DMS53 treated with DMSO at 0.1 percent for 48 hours (cell line): ENCODE results near the gene POLDIP2.
A peak's percentile ranks its signal among the peaks of the same experiment; 100 is the strongest.

Source experiments
- DNase-seq: peaks from one replicate; lab custom pipeline; 2025; ENCODE audit not compliant: unreplicated experiment; lab: John Stamatoyannopoulos, UW

POLDIP2 gene, protein sequence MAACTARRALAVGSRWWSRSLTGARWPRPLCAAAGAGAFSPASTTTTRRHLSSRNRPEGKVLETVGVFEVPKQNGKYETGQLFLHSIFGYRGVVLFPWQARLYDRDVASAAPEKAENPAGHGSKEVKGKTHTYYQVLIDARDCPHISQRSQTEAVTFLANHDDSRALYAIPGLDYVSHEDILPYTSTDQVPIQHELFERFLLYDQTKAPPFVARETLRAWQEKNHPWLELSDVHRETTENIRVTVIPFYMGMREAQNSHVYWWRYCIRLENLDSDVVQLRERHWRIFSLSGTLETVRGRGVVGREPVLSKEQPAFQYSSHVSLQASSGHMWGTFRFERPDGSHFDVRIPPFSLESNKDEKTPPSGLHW

DNA sequence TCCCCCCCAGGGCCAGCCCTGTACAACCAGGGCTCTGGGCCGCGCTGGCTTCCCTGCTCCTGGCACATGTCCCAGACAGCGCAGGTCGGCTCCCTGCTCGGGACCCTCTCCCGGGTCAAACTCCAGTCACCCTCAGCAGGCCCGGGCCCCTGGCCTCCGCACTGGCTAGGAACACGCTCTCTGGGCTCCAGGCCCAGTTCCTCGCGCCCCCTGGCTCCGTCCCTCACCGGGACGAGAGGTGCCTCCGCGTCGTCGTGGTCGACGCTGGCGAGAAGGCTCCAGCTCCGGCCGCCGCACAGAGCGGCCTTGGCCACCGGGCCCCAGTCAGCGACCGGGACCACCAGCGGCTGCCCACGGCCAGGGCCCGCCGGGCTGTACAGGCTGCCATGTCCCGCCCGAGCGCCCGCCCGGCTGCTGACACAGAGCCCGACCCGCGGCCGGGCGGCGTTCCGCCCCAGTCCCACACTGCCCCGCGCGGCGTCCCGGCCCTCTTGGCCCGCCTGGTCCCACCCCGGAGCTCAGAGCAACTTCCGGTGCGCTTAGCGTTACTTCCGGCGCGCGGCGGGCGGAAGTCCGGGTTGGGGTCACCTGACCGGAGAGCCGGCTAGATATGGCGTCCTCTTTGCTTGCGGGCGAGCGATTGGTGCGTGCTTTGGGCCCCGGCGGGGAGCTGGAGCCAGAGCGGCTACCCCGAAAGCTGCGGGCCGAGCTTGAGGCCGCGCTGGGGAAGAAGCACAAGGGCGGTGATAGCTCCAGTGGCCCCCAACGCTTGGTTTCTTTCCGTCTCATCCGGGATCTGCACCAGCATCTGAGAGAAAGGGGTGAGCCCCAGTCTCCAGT is at the start of gene POLDIP2:
TSS of gene POLDIP2 (minus strand) at position 467 of the 840 bp plus-strand sequence. CDS start at position 388, 79 bp downstream.
- DNase-seq = peak; percentile 72

DNA sequence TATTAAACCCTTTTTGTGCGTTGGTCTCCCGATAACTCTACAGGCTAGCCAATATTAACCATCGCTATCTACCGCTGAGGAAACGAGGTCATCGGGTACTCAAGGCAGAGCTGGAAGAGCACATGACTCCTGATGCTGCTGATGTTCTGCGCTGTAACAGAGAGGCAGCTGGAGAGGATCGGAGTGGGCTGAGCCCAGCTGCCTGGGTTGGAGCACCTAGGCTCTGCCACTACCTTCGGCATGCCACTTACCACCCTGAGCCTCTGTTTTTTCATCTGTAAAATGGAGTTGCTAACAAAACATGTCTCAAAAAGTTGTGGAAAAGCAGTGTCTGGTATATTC is 49.1 kb upstream of the POLDIP2 start:
- DNase-seq = peak; percentile 33

DNA sequence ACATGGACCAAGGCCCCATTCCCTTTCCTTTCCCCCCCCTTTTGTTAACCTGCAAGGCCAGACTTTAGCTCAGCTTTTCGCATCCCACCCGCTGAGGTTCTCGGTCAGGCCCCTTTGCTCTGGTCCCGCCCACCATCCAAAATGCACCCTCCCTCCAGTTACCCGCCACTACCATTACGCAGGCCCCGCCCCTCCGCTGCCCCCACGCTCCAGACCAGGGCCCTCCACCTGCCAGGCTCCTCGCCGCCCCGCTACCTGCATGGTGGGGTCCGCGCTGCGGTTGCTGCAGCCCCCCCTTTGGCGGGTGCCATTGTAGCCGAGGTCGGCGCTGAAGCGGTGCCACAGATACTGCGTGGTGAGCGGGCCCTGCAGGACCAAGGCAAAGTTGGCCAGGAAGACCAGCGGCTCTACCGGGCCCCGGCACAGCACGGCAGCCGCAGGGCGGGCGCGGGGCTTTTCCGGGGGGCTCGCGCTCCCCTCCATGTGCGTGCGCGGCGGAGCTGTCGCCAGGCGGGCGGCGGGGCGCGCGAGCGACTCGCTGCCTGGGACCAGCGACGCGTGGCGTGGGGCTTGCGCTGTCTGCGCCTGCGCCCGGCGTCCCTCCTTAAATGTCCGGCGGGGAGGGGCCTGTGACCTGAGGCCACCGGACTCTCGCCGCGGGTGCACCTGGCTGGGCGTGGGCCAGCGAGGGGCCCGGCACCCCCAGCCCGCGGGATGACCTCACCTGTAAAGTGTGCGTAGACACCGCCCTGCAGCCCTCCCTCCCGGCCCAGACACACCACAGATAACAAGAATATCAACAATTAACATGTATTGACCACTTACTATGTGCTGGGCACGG is 48.5 kb upstream of the POLDIP2 start, which contains the start of gene SLC46A1:
TSS of gene SLC46A1 (minus strand) at position 581 of the 841 bp plus-strand sequence. CDS start at position 483, 98 bp downstream.
- peak; percentile 33 for DNase-seq

DNA sequence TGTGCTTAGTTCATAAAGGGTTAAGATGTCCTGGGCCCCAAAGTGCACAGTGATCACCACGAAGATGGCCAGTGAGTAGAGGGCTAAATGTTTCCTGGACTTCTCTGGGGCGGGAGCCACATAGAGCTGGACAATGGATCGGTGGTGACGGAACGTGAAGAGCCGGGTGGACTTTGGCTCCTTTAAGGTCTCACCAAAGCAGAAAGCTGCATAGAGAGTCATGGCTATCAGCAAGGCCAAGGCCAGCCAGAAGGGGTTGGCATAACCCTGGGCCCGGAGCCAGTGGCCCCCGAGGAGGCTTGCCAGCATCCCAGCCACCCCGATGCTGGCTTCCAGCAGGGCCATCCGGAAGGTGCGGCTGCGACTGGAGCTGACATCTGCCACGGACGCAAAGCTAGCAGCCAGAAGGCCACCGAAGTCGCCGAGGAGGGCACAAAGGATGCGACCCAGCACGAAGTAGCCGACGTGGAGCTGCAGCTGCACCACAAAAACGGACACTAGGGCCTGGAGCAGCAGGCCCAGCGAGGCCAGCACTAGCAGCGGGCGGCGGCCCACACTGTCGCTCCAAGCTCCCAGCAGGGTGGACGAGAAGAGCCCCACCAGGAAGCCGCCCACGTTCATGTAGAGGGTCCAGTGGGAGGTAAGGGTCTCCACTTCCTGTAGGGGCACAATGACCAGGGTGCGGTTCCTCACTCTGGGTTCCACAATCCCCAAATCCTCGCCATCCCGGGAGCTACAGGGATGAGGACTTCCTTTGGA is 47.7 kb upstream of the POLDIP2 start:
- DNase-seq = no peak

DNA sequence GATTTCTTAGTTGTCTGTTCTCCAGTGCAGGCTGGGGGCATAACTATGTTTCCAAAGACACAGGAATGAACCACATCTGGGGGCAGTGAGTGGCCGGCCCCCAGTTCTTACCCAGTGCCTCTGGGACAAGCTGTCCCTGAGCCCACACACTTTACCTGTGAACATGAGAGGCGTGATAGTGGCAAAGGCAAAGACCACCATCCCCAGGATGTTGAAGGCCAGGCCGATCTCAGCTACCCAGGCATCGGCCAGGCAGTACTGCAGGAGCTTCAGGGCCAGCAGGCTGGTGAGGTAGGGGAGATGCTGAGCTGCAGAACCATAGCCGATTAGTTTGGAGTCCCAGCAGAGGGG is 47.1 kb upstream of the POLDIP2 start:
- DNase-seq = no peak

DNA sequence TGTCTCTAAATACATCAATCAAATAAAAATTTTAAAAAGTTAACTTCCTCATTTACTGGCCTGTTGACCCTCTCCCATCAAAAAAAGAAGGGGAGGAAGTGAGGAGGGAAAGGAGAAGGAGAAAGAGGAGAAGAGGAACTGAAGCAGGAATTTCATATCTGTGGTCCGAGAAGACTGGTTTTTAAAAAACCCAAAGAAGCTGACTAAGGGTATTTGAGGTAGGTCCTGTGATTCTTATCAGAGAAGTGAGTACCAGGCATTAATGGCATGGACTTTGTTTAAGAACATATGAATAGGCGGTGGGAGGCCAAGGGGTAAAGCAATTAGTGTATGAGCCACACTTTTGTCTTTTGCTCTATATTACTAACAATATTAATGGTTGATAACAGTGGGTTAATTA is 46.7 kb upstream of the POLDIP2 start:
- no peak for DNase-seq

DNA sequence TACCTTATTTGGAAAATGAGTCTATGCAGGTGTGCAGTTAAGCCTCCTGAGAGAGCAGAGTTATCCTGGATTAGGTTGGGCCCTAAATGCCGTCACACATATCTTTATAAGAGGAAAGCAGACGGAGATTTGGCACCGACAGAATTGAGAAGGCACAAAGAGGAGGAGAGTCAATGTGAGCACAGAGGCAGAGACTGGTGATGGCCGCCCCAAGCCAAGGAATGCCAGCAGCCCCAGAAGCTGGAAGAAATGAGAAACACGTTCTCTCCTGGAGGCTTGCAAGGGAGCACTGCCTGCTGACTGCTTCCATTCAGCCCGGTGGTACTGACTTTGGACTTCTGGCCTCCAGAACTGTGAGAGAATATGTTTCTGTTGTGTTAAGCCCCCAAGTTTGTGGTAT is 45.5 kb upstream of the POLDIP2 start:
- no peak for DNase-seq

DNA sequence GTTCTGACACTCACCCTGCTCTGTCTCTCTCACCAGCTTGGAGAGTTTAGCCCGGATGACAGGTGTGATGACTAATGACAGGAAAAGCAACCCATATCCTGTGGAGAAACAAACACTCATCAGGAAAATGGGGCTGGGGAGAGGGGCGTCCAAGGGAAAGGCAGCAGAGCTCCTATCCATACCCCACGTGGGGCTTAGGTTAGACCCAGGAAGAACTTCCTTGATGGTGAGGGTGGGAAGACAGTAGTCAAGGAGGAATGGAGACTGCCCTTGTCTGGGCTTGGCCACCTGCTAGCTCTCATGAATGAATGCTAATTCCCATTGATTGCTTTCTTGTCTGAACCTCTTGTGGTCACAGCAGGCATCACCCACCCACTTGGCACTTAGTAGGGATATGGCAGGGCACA is 44.9 kb upstream of the POLDIP2 start:
- peak; percentile 33 for DNase-seq

DNA sequence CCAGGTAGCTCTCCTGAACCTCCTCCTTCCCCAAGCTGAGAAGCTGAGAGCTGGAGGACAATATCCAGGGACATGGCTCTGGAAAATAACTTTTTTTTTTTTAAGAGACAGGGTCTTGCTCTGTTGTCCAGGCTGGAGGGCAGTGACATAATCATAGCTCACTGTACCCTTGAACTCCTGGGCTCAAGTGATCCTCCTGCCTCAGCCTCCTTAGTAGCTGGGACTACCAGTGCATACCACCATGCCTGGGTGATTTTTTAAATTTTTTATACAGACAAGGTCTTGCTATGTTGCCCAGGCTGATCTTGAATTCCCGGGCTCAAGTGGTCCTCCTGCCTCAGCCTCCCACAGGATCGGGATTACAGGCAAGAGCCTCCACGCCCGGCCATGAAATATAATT is 42.5 kb upstream of the POLDIP2 start:
- no peak for DNase-seq

DNA sequence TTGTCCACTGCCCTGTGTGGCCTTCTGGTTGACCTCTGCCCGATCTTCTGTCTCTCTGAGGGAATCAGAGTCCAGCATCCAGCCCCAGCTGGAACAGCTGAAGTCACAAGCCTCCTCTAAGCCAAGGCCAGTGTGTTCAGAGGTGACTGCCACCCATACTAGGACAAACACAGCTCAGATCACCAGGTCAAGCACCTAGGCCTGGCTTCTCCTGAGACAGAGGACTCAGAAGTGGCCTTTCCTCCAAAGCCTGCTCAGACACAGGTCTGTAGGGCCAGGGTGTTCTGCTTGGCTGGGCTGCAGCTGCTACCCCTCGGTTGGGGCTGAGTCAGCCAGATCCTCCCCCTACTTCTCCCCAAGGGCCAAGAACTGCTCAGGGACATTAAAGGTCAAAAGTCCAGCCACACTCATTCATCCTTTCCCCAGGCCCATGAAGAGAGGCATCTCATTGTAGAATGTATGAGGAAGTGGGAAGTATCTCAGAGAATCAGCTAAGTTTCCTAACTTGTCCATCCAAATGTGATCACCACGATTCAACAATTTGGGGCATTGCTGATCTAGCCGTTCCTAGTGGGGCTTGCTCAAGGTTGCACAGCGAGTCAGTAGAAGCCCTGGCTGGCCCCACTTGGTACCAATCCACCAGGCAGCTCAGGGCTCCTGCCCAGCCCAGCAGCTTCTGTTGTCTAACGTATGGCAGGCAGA is 41.1 kb upstream of the POLDIP2 start:
- no peak for DNase-seq

DNA sequence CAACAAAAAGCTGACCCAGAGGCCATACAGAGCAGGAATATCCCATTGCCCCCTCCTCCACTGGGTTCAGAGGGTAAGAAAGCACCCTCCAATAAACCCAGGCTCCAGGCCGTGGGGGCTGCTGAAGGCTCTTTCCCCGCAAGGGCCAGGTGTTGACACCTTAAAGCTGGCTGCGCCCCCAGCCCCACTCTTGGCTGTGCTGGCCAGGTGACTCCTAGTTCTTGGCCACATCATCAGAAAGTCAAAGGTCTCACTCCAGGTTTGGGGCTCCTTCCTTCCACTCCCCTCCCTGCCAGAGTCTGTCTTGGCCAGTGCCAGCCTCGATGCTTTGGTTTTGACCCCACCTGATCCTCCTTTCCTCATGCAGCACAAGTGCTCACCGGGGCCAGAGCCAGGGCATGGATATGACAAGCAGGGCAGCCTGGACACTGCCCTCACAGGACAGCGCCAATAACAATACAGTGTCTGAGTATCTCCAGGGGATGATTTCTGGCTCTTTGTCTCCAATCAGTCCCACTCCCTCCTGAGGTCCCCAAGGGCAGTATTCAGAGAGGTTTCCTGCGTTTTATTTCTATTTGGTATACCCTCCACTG is 40.5 kb upstream of the POLDIP2 start:
- DNase-seq = no peak

DNA sequence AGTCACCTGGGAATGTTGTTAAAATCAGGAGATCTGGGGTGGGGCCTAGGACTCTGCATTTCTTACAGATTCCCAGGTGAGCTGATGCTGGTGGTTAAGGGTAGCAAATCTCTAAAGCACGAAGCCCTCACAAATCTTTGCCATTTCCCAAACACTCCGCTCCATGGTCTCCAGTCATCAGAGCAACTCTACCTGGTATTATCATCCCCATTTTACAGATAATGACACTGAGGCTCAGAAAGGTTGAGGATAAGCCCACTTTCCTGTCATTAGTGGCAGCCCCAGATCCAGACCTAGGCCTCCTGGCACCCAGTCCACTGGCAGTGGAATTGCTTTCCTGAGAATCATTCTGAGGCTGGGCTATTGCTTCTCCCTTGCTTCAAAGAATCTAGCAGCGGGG is 39.9 kb upstream of the POLDIP2 start:
- no peak for DNase-seq

DNA sequence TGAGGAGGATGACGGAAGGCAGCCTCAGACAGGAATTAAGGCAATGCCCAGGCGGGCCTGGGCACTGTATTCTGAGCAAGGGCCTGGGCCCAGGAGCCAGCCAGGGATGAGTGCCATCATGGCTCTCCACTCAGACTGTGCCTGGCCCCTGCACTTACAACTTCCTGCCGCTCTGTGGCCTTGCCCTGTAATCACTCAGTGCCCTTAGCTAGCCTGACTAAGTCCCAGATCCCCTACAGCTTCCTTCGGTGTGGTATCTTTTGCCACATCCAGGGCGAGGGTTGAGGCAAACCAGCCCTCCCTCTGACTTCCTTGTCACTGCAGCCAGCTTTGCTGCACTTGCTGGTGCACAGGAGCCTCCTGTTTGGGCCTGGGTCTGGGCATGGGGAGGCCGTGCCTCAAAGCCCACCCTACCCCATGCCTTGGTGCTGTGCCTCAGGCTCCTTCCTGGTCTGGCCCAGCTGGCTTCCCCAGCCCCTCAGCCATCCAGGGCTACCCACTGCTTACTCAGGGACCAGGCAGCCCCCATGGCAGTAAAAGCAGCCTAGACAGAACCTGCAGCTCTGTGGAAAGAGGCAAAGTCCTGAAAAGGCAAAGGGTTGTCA is 39.4 kb upstream of the POLDIP2 start:
- DNase-seq = no peak

DNA sequence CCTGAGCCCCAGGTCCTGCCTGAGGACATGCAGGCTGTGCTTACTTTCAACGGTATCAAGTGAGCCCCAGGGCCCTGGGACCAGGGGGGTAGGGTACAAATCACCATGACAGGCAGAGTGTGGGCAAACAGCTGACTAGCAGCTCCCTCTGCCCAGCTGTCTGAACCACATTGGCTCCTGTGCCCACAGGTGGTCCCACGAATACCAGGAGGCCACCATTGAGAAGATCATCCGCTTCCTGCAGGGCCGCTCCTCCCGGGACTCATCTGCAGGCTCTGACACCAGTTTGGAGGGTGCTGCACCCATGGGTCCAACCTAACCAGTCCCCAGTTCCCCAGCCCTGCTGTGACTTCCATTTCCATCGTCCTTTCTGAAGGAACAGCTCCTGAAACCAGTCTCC is 38.6 kb upstream of the POLDIP2 start:
- DNase-seq = no peak

DNA sequence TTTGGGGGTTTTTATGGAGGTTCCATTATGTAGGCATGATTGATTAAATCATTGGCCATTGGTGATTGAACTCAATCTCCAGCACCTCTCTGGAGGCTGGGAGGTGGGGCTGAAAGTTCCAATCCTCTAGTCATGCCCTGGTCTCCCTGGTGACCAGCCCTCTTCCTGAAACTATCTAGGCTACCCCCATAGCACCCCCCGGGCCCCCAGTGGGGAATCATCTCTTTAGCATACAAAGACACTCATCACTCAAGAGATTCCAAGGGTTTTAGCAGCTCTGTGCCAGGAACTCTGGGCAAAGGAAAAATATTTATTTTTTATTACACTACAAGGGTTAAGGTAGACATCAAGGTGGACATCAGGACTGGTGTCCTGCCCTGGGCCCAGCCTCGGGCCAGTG is 38.1 kb upstream of the POLDIP2 start:
- no peak for DNase-seq

DNA sequence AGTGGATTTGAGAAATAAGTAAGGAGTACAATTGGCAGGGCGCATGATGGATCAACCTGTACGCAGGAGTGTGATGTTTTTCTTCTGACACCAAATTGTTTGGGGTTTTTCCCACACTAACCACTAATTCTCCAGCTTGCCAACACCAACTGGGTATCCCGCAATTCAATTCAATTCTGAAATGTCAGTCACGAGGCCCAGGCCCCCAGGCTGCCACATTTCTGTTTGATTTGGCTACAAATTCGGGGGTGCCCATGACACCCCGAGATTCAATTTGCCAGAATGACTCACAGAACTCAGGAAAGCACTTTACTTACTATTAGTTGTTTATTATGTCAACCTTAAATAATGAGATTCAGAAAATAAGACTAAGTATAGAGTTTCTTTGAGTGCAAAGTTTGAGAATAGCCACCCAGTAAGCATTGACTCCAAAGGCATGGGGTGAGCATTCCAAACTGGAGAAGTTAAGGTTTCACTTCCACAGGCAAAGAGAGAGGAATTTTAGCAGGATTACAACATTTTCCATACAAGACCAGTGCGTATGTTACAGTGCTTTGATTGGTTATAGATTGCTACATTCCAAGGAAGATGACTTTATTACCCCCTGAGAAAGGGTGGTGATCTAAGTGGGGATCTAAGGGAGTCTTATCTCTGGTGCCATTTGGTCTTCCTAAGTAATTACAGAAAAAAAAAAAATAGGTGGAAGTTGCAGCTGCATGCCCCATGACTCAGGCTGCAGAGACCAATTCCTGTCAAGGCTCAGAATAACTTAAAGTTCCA is 37.2 kb upstream of the POLDIP2 start:
- no peak for DNase-seq

DNA sequence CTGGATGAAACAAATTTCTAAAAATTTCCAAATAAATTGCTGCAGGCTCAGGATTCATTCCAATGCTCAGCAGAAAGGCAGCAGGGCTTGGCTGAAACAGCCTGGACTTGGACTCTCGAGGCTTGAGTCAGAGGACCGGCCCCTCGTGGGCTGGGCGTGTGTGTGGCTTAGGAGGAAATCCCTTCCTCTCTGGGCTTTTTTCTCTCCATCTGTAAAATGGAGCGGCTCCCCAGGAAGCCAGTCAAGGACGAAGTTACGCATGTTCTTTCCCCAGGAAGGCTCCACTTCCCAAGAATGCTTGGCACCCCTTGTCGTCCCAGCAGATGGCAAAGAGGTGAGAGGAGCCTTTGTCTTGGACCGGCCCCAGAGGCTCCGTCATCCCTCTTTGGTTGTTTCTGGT is 35.2 kb upstream of the POLDIP2 start:
- no peak for DNase-seq

DNA sequence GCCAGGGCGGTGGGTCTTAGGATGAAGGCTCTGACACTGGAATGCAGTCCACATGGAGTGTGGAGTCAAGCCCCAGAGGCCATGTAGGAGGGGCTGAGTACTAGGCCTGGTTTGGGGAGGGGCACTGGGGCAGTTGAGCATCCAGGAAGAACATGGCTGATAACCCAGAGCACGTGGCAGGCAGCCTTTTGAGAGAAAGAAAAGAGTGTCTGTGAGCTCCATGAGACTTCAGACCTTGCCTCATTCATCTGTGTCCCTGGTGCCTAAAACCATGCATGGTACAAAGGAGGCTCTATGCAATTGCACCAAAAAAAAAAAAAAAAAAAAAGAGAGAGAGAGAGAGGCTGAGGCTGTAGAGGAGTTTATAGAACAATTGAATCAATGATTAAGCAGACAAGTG is 34.1 kb upstream of the POLDIP2 start:
- no peak for DNase-seq

DNA sequence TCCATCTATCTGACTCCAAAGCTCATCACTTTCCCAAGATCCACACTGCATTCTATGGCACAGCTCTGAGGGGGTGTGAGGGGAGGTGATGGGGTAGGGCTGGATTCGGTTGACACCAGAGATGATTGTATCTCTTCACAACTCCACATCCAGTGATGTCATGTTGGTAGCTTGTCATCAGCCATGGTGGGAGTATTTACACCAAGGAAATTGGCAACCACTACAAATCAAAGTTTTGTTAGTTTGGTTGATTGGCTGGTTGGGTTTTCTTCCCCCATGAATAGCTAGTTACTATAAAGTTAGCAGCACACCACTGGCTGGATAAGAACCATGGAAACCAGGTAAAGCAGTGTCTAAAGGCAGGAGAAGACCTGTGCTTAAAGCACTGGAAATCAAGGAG is 33.7 kb upstream of the POLDIP2 start:
- no peak for DNase-seq
